Caco-2 (cell line): Measurements from ENCODE around the gene PER2. TPM values are rescaled to one million over a fixed set of nuclear protein-coding genes. Genes with fewer than 3 reads are reported as not detected.

Experiments
- BruUV-seq: library from RNA; stranded (reverse); fragments of 400-500 nt; replicated peaks from 2 replicates; lab custom pipeline; 2021; lab: Mats Ljungman, UMichigan
- CTCF ChIA-PET: fragments of 300-600 bp; sonication (Branson Sonifier 250); formaldehyde crosslinking; loops from one replicate; lab custom pipeline; 2022; ENCODE audit warnings: antibody characterized with exemption; lab: Charles Lee
- POLR2A ChIA-PET: fragments of 300-600 bp; sonication (Branson Sonifier 250); formaldehyde crosslinking; loops from one replicate; lab custom pipeline; 2022; ENCODE audit warnings: antibody characterized with exemption; lab: Charles Lee
- DNase-seq, 2 experiments: peaks; one replicate each; pipeline versions ENCODE4 v3.0.0 to v3.0.0-alpha.2; 2020 to 2022
- H3K27me3 ChIP-seq: replicated peaks from 2 replicates; pipeline ENCODE4 v1.6.0; 2011; ENCODE audit warnings: low read length; ENCODE audit not compliant: control insufficient read depth, insufficient read depth
- H3K36me3 ChIP-seq: 2 replicates; pipeline ENCODE4 v1.5.1; 2011; ENCODE audit warnings: low read length; ENCODE audit not compliant: control insufficient read depth, insufficient read depth
- H3K4me1 ChIP-seq: fragments of 250-450 bp; sonication (Bioruptor Pico); 2 replicates; pipeline ENCODE4 v1.5.1; 2020; ENCODE audit warnings: mild to moderate bottlenecking
- H3K4me3 ChIP-seq: 2 replicates; pipeline ENCODE4 v1.5.1; 2011; ENCODE audit warnings: low read depth, mild to moderate bottlenecking, control low read depth, low read length
- H3K9me3 ChIP-seq: fragments of 250-450 bp; sonication (Bioruptor Pico); 2 replicates; pipeline ENCODE4 v1.5.1; 2020; ENCODE audit warnings: mild to moderate bottlenecking, moderate library complexity
- H3K27ac Mint-ChIP-seq: one replicate; pipeline ENCODE4 v1.8.0; 2022; ENCODE audit warnings: mixed read lengths; ENCODE audit not compliant: unreplicated experiment
- H3K27me3 Mint-ChIP-seq: one replicate; pipeline ENCODE4 v1.8.0; 2022; ENCODE audit warnings: mixed read lengths; ENCODE audit not compliant: insufficient read depth, unreplicated experiment
- H3K36me3 Mint-ChIP-seq: one replicate; pipeline ENCODE4 v1.8.0; 2022; ENCODE audit warnings: mild to moderate bottlenecking, mixed read lengths; ENCODE audit not compliant: insufficient read depth, unreplicated experiment
- H3K4me1 Mint-ChIP-seq: one replicate; pipeline ENCODE4 v1.8.0; 2022; ENCODE audit warnings: low read depth, mixed read lengths; ENCODE audit not compliant: unreplicated experiment
- H3K4me3 Mint-ChIP-seq: one replicate; pipeline ENCODE4 v1.8.0; 2022; ENCODE audit warnings: mild to moderate bottlenecking, moderate library complexity, mixed read lengths; ENCODE audit not compliant: unreplicated experiment
- H3K9me3 Mint-ChIP-seq: one replicate; pipeline ENCODE4 v1.8.0; 2022; ENCODE audit warnings: mixed read lengths; ENCODE audit not compliant: unreplicated experiment
- intact Hi-C: fragments of 100-400 bp; cut with micrococcal nuclease; formaldehyde crosslinking; loops from one replicate; pipeline ENCODE4 v1.10.0; 2022; ENCODE audit not compliant: unreplicated experiment
- total RNA-seq: library from RNA; stranded (reverse); gene quantifications from 2 replicates; pipeline ENCODE4 v1.2.3, GENCODE V29; 2022
- TF ChIP-seq, protein P1 (sequence below), 2 experiments: fragments of 200-600 bp in 1 of 2; IDR thresholded peaks; 1 replicate in 1 of 2; 2 replicates in 1 of 2; pipeline versions ENCODE4 v1.5.1 to v1.8.0; 2011 to 2022; ENCODE audit warnings: antibody characterized with exemption in 1 of 2, control low read depth in 1 of 2, inconsistent platforms in 1 of 2, low read depth in 1 of 2, low read length in 1 of 2, mild to moderate bottlenecking in 1 of 2, moderate library complexity in 1 of 2; ENCODE audit not compliant: insufficient read depth in 1 of 2, severe bottlenecking in 1 of 2, unreplicated experiment in 1 of 2

The PER2 gene
- total RNA-seq, 1 experiment from 2014 or later = 12.2 TPM

DNA sequence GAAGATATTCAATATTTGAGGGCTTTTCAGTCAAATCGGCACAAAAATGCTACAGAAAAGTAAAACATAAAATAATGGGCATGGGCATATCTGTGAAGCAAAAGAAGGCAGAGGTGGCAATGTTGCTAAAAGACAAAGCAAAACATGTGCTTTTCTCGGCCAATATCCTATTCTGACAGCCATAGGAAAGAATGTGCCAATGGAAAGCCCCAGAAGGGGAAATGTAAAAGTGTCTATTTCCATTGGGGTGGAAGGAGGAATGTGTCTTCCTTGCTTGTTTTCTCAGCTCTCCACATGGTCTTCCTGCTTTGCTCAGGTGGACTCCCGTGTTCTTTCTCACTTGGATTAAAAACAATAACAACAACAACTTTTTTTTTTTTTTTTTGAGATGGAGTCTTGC is 13.7 kb upstream of the PER2 start:
- Mint-ChIP-seq H3K4me3 (no peak overlapping the region), H3K27ac (no peak overlapping the region), H3K27me3 (no peaks in the 10 kb centered on the region), H3K4me1 (peaks cover 6% of the 10 kb centered on the region), H3K9me3 (no peaks in the 10 kb centered on the region), H3K36me3 (no peaks in the 10 kb centered on the region)
- Histone ChIP-seq H3K4me1 (peaks cover 14% of the 10 kb centered on the region), H3K9me3 (no peaks in the 10 kb centered on the region), H3K27me3 (no peaks in the 10 kb centered on the region), H3K36me3 (no peaks in the 10 kb centered on the region), H3K4me3 (no peak overlapping the region)
- ChIA-PET CTCF (no interaction called here), POLR2A (no interaction called here)
- intact Hi-C loops = no loop called here
- no TSS peak for BruUV-seq
- TF ChIP-seq, protein P1, sequence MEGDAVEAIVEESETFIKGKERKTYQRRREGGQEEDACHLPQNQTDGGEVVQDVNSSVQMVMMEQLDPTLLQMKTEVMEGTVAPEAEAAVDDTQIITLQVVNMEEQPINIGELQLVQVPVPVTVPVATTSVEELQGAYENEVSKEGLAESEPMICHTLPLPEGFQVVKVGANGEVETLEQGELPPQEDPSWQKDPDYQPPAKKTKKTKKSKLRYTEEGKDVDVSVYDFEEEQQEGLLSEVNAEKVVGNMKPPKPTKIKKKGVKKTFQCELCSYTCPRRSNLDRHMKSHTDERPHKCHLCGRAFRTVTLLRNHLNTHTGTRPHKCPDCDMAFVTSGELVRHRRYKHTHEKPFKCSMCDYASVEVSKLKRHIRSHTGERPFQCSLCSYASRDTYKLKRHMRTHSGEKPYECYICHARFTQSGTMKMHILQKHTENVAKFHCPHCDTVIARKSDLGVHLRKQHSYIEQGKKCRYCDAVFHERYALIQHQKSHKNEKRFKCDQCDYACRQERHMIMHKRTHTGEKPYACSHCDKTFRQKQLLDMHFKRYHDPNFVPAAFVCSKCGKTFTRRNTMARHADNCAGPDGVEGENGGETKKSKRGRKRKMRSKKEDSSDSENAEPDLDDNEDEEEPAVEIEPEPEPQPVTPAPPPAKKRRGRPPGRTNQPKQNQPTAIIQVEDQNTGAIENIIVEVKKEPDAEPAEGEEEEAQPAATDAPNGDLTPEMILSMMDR (IDR thresholded peaks at IDR 0.05; ENCODE audit: insufficient read depth in 1 of 2, low read depth in 1 of 2, low read length in 1 of 2, severe bottlenecking in 1 of 2, unreplicated experiment in 1 of 2) = no peak
- no peak for DNase-seq

DNA sequence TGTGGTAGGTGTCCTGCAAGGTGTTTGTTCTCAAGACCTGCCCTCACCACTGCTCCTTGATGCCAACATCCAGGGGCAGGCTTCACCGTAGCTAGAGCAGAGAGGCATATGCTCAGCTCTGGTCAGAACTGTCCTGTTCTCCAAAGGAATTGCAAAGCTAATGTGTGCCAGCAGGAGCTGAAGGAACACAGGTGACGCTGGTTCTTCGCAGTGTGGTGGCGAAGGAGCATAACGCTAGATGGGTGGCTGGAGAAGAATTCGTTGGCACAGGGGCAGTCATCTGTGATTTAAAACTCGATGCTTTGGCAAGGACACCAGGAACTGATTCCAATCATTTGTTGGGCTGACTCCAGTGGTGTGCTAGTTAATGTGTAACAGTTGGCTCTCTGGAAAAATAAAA is 11.4 kb upstream of the PER2 start:
- POLR2A ChIA-PET = interaction anchor here (0.7 to 1.0 kb wide), 2 partner anchors 14 to 22 kb away, joined by 3 to 4 read pairs; no protein-coding TSS in a partner anchor

DNA sequence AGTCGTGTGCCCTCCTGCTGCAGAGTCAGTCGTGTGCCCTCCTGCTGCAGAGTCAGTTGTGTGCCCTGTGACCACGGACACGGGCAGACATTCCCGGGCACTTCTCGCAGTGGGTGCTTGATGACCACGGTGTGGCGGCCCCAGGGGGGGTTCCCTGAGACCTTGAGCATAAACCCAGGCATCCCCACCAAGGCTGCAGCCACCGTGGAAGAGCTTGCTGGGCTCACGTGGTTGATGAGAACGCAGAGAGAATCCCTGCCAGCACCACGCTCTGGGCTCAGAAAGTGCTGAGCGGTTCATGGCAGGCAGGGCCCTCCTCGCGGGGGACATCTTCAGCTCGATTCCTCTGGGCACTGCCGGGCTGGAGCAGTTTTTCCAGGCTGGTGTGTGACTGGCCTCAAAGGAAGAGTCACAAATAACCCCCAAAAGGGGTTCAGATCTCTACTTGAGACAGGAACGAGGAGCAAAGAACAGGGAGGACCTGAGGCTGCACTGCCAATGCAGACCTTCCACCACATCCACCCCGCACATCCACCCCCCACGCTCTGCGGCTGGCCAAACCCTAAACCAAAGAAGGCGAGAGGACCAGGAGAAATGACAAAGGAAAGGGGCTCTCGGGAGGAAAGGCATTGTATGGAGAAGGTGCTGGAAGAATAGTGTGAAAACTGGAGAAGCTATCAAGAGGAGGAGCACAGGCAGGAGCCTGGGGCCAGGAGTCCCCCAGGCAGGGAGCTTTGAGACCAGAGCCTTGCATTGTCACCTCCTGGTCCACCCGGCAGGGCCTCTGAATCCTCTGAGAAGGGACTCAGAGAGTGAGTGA is 8.4 kb upstream of the PER2 start:
- intact Hi-C loops = no loop called here
- POLR2A ChIA-PET = no interaction called here
- no peak overlapping the region for H3K27ac Mint-ChIP-seq

More for the DNA sequence above, 11.4 kb upstream of the PER2 start:
- TF ChIP-seq, protein P1 (IDR thresholded peaks at IDR 0.05; ENCODE audit: insufficient read depth in 1 of 2, low read depth in 1 of 2, low read length in 1 of 2, severe bottlenecking in 1 of 2, unreplicated experiment in 1 of 2) = no peak
- Mint-ChIP-seq H3K27me3 (no peaks in the 10 kb centered on the region), H3K4me1 (peaks cover 7% of the 10 kb centered on the region), H3K4me3 (no peak overlapping the region), H3K27ac (no peak overlapping the region), H3K9me3 (no peaks in the 10 kb centered on the region), H3K36me3 (no peaks in the 10 kb centered on the region)
- Histone ChIP-seq H3K4me3 (no peak overlapping the region), H3K9me3 (no peaks in the 10 kb centered on the region), H3K4me1 (peaks cover 4% of the 10 kb centered on the region), H3K27me3 (no peaks in the 10 kb centered on the region), H3K36me3 (no peaks in the 10 kb centered on the region)
- CTCF ChIA-PET = no interaction called here
- intact Hi-C loops = no loop called here
- BruUV-seq = no TSS peak
- no peak for DNase-seq

More for the DNA sequence above, 8.4 kb upstream of the PER2 start:
- Mint-ChIP-seq H3K27me3 (no peaks in the 10 kb centered on the region), H3K4me3 (no peak overlapping the region), H3K36me3 (no peaks in the 10 kb centered on the region), H3K4me1 (peaks cover 15% of the 10 kb centered on the region), H3K9me3 (no peaks in the 10 kb centered on the region)
- Histone ChIP-seq H3K4me3 (no peak overlapping the region), H3K4me1 (peaks cover 8% of the 10 kb centered on the region), H3K36me3 (no peaks in the 10 kb centered on the region), H3K9me3 (no peaks in the 10 kb centered on the region), H3K27me3 (no peaks in the 10 kb centered on the region)
- TF ChIP-seq, protein P1 (IDR thresholded peaks at IDR 0.05; ENCODE audit: insufficient read depth in 1 of 2, low read depth in 1 of 2, low read length in 1 of 2, severe bottlenecking in 1 of 2, unreplicated experiment in 1 of 2) = no peak
- CTCF ChIA-PET = no interaction called here
- DNase-seq = no peak
- BruUV-seq = no TSS peak
